ENCODE data around the gene ASPDH. TPM values are rescaled to one million over a fixed set of nuclear protein-coding genes. Genes with fewer than 3 reads are reported as not detected.

ASPDH gene
- polyA plus RNA-seq, 1 donor (not counting 4 experiments of a cell fraction or from before 2014, with no cell fraction given): not detected

GRCh38 chr19:50468818-50469217, 44.9 kb downstream of the ASPDH start:
- Histone ChIP-seq H3K9me1 (ENCODE audit: control insufficient read depth, extremely low read depth, insufficient read depth, low read length) (no peaks in the 10 kb centered on the region), H2AFZ (ENCODE audit: control insufficient read depth, low read length) (no peak overlapping the region), H3K27ac (ENCODE audit: control insufficient read depth, insufficient read depth, low read length) (no peak overlapping the region), H3K9me3 (ENCODE audit: control insufficient read depth, low read depth, low read length) (no peaks in the 10 kb centered on the region), H3K36me3 (ENCODE audit: control insufficient read depth in 2 of 2, extremely low read depth in 1 of 2, insufficient read depth in 2 of 2, low read length in 2 of 2) (no peaks in the 10 kb centered on the region), H3K4me1 (ENCODE audit: control insufficient read depth, extremely low read depth, insufficient read depth, low read length) (no peaks in the 10 kb centered on the region), H3K4me3 (ENCODE audit: control insufficient read depth in 2 of 3, extremely low read depth in 1 of 3, insufficient read depth in 2 of 3, low read depth in 1 of 3, low read length in 3 of 3) (no peak overlapping the region), H3K27me3 (ENCODE audit: control insufficient read depth, extremely low read depth, insufficient read depth, low read length) (peaks cover 11% of the 10 kb centered on the region), H4K20me1 (ENCODE audit: control insufficient read depth, extremely low read depth, insufficient read depth, low read length) (no peaks in the 10 kb centered on the region), H3K9ac (ENCODE audit: control insufficient read depth, extremely low read depth, insufficient read depth, low read length) (no peak overlapping the region), H3K4me2 (ENCODE audit: control insufficient read depth, extremely low read depth, insufficient read depth, low read depth, low read length) (no peak overlapping the region), H3K79me2 (ENCODE audit: control insufficient read depth, insufficient read depth, low read length) (no peaks in the 10 kb centered on the region)
- dilution Hi-C loops (cut with MboI; ENCODE audit: extremely low pct_ligation_motif_present, low sequenced_read_pairs): no loop called here
- no peak for FAIRE-seq
- no peak for TF ChIP-seq CTCF (optimal IDR thresholded peaks at IDR 0.05 in 1 of 3, IDR thresholded peaks at IDR 0.05 in 1 of 3, conservative IDR thresholded peaks at IDR 0.05 in 1 of 3; ENCODE audit: extremely low read depth in 1 of 3, insufficient read depth in 2 of 3, low read length in 3 of 3)
- no peak for TF ChIP-seq EZH2 (IDR thresholded peaks at IDR 0.05; ENCODE audit: low read length)
- no peak for DNase-seq (ENCODE audit: low read depth, low spot score)

- Histone ChIP-seq H3K9me3 (ENCODE audit: control insufficient read depth, low read depth, low read length) (no peaks in the 10 kb centered on the region), H3K27ac (ENCODE audit: control insufficient read depth, insufficient read depth, low read length) (no peak overlapping the region), H4K20me1 (ENCODE audit: control insufficient read depth, extremely low read depth, insufficient read depth, low read length) (no peaks in the 10 kb centered on the region), H3K36me3 (ENCODE audit: control insufficient read depth in 2 of 2, extremely low read depth in 1 of 2, insufficient read depth in 2 of 2, low read length in 2 of 2) (no peaks in the 10 kb centered on the region), H3K4me2 (ENCODE audit: control insufficient read depth, extremely low read depth, insufficient read depth, low read depth, low read length) (no peak overlapping the region), H3K4me3 (ENCODE audit: control insufficient read depth in 2 of 3, extremely low read depth in 1 of 3, insufficient read depth in 2 of 3, low read depth in 1 of 3, low read length in 3 of 3) (no peak overlapping the region), H3K27me3 (ENCODE audit: control insufficient read depth, extremely low read depth, insufficient read depth, low read length) (peaks cover 11% of the 10 kb centered on the region), H3K4me1 (ENCODE audit: control insufficient read depth, extremely low read depth, insufficient read depth, low read length) (no peaks in the 10 kb centered on the region), H3K9ac (ENCODE audit: control insufficient read depth, extremely low read depth, insufficient read depth, low read length) (no peak overlapping the region), H2AFZ (ENCODE audit: control insufficient read depth, low read length) (no peak overlapping the region), H3K79me2 (ENCODE audit: control insufficient read depth, insufficient read depth, low read length) (no peaks in the 10 kb centered on the region), H3K9me1 (ENCODE audit: control insufficient read depth, extremely low read depth, insufficient read depth, low read length) (no peaks in the 10 kb centered on the region)
- dilution Hi-C loops (cut with MboI; ENCODE audit: extremely low pct_ligation_motif_present, low sequenced_read_pairs): no loop called here
- FAIRE-seq (no peak), DNase-seq (ENCODE audit: low read depth, low spot score) (no peak)
- TF ChIP-seq EZH2 (IDR thresholded peaks at IDR 0.05; ENCODE audit: low read length) (no peak), CTCF (optimal IDR thresholded peaks at IDR 0.05 in 1 of 3, IDR thresholded peaks at IDR 0.05 in 1 of 3, conservative IDR thresholded peaks at IDR 0.05 in 1 of 3; ENCODE audit: extremely low read depth in 1 of 3, insufficient read depth in 2 of 3, low read length in 3 of 3) (no peak)
These were observed 46.1 kb downstream of the ASPDH start for GRCh38 chr19:50467566-50467965.

Measured in keratinocyte (primary cell).